NCI-H2227 (cell line): Measurements from ENCODE around the gene S100A14.

ENCODE experiments used
- DNase-seq: peaks from one replicate; lab custom pipeline; 2025; ENCODE audit not compliant: unreplicated experiment; lab: John Stamatoyannopoulos, UW

S100A14 gene

GRCh38 chr1:153616917-153617311 lies 789 bp upstream of the S100A14 start:
- DNase-seq, result no peak

DNA sequence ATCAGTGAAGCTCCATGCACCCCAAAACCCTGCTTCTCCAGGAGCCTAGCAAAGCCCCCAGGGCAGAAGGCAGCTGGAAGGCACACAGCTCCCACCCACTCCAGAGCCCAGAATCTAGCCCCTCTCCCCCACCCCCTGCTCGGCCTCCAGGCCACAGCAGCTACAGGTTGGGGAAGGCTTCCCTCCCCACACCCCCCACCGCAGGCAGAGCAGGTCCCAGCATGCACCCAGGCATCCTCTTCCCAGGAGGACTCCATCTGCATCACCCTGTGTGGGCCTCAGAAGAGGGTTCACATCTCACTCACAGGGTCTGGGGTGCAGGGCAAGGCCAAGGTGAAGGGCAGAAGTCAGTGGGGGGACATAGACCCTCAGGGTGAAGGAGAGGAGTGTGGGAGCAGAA lies 719 bp downstream of the S100A14 start:
- no peak for DNase-seq

- DNase-seq, result no peak
Measured at GRCh38 chr1:153614906-153615305, 1.2 kb downstream of the S100A14 start.

- no peak for DNase-seq
Measured at GRCh38 chr1:153614189-153614900, 1.8 kb downstream of the S100A14 start.

DNA sequence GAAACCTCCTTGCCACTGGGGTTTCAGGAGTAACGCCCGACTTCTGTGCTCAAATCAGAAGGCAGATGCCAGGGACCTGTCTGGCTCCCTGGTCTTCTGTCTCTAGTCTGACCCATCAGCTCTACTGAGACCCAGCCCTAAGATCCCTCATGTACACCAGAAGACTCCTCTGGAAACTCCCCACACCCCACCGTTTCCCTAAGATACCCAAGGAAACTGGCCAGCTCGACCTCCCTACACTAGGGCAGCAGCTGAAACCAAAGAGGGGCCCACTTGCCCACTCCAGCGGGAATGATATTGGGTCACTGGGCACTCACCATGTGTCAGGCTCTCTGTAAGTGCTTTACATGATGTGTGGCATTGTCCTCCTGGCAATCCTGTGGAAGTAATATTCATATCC lies 2.7 kb downstream of the S100A14 start:
- no peak for DNase-seq

DNA sequence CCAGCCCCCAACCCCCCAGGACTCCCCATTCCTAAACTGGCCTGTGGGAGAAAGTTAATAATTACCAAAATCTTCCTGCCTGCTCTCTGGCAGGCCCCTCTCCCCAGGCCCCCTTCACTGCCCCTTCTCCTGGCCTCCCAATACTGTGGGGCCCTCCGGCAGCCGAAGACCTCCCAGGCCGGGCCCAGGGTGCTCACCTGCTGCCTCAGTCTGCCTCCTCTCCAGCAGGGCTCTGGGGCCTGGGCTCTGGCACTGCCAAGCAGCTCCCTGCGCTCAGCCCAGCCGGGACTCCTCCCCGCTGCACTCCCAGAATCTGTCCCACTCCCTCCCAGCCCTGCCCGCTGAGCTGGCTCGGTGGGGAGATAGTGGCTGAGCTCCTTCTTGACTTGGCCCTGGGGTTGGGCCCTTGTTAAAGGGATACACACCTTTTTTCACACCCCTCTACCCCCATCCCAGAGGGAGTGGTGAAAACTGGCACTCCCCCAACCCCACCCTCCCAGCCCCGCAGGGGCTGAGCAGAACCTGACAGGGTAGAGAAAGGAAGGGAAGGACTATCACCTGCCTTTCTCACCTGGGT lies 3.3 kb downstream of the S100A14 start, which contains the start of gene S100A16:
Gene S100A16, minus strand, starts transcription at position 383 of the 577 bp plus-strand sequence. CDS start 4,986 bp downstream, outside the sequence.
- DNase-seq, result no peak

DNA sequence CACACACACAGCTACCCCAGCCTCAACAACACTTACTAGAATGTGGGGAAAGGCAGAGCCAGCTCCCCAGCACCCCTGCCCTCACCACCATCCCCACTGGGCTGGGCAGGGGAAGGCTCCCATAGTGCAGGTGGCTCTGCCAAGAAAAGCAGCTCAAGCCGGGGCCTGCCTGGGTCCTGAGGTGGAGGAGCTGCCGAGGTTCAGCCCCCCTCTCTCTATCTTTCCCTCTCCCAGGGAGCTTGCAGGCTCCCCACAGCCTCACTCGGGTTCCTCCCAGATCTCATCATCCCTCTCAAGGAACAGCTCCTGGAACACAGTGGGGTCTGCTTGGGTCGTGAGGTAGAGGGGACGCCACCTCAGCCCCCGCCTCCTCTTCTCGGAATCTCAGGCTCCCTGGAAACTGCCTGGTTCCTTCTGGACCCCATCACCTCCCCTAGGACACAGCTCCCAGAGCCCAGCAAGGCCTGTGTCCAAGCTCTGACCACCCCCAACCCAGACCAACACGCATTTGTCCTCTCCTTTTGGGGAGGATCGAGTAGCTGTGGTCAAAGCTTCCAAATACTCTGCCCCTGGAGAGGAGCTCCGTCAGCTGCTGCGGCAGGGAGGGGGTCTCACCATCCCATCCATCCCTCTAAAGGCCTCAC lies 3.9 kb downstream of the S100A14 start:
- DNase-seq, result no peak

GRCh38 chr1:153611356-153611755 lies 4.8 kb downstream of the S100A14 start:
- DNase-seq, result no peak

- DNase-seq, result no peak
Measured at GRCh38 chr1:153610811-153611301, 5.3 kb downstream of the S100A14 start.

DNA sequence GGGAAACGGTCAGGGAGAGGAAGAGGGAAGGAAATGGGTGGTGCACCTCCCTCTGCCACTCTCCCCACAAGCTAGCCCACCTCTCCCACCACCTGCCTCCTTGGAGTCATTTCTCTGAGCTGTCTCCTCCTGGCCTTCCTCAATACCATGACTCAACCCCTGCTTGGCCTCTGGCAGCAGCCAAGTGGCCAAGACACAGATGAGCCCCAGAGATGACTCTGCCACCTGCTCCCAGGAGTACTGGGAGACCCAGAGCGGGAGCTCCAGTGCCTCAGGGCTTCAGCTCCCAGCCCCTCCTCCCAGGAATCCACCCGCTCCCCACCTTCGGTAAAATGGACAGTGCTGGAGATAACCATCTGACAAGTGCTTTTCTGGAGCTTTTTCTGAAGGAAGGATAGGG lies 5.8 kb downstream of the S100A14 start:
- DNase-seq, result no peak

DNA sequence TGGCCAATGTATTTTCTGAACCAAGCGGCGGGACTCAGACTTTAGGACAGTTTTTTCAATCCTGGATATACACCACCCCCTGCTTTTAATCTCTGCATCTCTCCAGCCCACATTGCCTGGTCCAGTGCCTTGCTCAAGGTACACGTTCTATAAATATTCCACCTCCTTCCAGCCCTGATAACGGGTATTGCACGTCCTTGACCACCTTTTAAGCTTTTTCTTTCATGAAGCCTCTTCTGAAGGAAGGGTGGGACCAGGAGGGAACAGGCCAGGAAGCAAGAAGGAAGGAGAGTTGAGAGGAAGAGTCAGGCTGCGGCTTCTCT lies 6.6 kb downstream of the S100A14 start:
- no peak for DNase-seq

DNA sequence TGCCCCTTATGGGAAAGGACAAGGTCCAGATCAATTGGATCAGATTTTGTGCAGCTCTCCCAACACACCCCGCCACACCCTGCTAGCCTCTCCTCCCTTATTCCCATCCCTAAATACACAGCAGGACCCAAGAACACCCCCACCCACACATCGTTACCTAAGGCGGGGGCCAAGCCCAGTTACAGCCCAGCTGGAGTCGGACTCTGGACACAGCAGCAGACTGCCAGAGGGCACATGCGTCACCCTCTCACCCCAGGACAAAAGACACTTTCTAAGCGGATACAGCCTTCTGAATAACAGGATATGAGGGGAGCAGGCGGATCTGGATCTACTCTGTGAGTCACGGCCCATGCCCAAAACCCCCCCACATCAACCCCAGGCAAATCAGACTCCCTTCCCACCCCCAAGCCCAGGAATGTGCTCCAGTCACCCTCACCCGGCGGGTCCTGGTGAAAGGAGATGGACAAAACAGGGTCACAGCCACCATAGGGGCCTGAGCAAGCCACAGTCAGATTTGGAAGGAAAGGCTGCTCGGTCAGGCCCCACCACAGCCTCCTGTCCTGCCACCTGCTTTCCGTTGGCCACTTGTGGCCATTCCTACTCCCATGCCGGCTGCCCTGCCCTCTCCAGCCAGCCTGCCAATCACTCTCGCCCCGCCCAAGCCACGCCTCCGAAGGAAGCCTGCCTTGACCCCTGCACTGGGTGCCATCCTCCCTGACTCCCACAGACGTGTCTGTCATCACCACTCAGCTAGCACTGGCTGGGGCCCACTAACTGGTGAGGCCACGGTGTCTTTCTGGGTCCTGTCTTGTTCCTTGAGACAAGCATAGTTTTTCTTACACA lies 7.2 kb downstream of the S100A14 start:
- no peak for DNase-seq

- DNase-seq, result no peak
Measured at GRCh38 chr1:153608089-153608682, 7.9 kb downstream of the S100A14 start.

DNA sequence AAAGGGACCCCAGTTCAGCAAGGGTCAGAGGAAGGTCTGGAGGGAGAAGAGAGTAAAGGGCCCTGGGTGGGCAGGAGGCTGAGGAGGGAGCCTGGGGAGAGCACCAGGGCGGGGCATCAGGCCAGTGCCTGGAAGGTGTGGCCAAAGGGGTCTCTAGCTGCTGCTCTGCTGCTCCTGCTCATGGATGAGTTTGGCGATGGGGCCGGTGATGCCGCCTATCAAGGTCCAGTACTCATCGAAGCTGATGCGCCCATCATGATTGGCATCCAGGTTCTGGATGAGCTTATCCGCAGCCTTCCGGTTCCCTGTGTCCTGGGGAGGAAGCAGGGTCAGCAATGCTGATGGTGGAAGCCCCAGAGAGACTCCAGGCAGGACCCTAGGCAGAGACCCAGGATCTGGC lies 8.7 kb downstream of the S100A14 start:
- DNase-seq, result no peak

GRCh38 chr1:153606194-153606593 lies 9.9 kb downstream of the S100A14 start:
- DNase-seq, result no peak

DNA sequence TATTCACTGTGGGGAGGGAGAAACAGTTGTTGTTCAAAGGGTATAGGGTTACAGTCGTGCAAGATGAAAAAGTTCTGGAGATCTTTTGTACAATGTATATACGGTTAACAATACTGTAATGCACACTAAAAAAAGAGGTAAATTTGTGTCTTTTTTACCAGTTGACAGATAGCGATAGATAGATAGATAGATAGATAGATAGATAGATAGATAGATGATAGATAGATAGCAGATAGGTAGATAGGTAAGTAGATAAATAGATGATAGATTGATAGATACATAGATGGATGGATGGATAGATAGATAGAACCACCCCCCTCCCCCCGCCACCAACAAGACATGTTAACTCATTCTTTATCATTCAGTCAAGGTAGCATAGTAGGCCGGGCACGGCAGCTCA lies 13.4 kb downstream of the S100A14 start:
- DNase-seq, result no peak

GRCh38 chr1:153599847-153600246 lies 16.3 kb downstream of the S100A14 start:
- DNase-seq, result no peak

DNA sequence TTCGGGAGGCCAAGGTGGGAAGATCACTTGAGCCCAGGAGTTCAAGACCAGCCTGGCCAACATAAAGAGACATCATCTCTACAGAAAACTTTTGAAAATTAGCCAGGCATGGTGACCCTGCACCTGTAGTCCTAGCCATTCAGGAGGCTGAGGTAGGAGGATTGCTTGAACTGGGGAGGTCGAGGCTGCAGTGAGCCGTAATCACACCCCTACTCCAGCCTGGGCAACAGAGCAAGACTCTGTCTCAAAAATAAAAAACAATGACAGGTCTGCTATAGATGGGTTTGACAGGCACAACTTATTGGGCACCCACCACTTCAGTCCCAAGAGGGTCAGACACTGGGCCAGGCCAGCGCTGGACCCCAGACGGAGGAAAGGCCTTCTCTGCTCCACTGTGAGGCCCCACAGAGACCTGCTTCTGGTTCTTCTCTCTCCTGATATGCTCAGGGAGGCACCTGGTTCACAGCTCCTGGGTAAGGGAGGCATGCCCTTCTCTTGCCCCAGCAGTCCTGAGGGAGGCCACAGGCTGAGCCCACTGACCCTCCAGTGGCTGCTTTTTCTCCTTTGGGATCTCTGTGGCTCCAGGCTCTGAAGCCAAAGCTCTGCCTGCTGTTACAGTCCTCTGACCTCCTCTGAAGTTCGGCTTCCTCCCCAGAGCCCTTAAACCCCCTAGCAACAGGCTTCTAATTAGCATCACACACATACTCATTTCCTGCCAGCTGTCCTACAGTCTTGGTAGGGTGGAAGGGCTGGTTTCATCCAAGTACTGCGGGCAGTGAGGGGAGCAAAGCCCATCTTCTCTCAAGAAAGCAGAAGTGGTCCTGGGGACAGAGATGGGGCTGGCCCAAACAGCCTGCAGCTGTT lies 17.6 kb downstream of the S100A14 start:
- DNase-seq, result no peak

DNA sequence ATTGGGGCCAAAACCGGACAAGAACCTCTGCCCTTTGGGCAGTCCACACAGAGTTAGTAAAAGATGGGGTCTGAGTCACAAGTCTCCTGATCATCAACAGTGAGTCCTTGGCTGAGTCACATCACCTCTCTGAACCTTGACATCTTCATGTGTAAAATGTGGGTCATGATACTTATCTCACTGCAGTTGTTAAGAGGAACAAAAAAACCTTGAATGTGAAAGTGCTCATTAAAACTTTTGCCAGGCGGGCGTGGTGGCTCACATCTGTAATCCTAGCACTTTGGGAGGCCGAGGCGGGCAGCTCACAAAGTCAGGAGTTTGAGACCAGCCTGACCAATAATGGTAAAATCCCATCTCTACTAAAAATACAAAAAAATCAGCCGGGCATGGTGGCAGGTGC lies 18.9 kb downstream of the S100A14 start:
- DNase-seq, result no peak

DNA sequence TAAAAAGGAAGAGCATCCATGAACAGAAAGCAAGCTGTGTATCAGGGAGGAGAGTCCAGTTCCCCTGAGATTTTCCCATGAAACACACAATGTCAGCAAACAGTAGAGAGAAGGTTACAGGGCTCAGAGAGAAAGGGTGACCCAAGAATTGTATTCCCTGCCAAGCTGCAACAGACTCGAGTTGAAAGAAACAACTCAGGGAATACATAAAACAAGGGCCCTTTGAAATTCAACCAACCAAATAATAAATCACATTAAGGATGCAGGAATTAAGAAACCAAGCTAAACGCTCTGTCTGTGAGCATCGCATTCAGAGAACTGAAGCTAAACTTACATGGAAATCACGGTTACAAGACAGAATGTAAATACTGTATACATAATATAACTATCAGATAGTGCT lies 23.4 kb downstream of the S100A14 start:
- no peak for DNase-seq
